ENCODE data around the gene ATP5MG.
"Not testable (repeated sequence)": the region's sequence is repeated elsewhere in the genome, so short reads cannot be mapped to it uniquely, and the experiment has no call there.

Gene ATP5MG

DNA sequence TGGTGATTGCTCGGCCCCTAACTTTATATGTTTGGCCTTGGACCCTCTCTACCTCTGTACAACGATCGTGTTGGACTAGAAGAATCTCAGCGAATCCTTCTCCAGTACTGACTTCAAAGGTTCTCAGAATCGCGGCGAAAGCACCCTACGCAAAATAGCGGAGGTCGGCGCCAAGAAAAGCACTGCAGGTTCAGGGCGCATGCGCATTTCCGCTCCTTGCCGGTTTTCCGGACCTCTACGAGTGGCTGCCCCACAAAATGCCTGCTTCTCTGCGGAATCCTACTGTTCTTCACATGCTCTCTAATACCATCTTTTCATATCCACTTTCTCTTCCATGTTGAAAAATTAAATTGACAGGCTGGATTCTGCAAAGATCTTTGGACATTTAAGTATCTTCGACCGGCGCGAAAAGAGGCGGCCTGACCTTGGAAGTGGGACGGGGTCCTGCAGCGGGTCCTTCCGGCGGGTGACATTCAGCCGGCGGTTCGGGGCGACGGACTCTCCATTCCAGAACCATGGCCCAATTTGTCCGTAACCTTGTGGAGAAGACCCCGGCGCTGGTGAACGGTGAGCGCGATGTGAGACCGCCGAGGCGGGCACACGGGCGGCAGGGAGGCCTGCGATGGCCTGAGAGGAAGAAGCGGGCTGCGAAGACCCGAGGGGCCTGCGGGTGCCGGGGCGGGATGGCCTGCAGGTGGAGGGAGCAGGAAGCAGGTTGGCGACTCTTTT is at the start of gene ATP5MG:
Gene ATP5MG (plus strand): TSS at position 456 of the 729 bp plus-strand sequence. CDS start 60 bp downstream, at position 516.
- in situ Hi-C loops (cut with MboI; ENCODE audit: low sequenced_read_pairs), result no loop called here

DNA sequence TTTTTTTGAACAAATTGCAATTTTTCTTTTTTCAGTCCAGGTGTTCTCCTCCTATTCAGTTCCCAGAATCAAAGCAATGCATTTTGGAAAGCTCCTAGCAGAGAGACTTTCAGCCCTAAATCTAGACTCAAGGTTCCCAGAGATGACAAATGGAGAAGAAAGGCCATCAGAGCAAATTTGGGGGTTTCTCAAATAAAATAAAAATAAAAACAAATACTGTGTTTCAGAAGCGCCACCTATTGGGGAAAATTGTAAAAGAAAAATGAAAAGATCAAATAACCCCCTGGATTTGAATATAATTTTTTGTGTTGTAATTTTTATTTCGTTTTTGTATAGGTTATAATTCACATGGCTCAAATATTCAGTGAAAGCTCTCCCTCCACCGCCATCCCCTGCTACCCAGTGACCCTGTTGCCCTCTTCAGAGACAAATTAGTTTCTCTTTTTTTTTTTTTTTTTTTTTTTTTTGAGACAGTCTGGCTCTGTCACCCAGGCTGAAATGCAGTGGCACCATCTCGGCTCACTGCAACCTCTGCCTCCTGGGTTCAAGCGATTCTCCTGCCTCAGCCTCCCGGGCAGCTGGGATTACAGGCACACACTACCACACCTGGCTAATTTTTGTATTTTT is 48.2 kb upstream of the ATP5MG start:
- in situ Hi-C loops (cut with MboI; ENCODE audit: low sequenced_read_pairs), result no loop called here

DNA sequence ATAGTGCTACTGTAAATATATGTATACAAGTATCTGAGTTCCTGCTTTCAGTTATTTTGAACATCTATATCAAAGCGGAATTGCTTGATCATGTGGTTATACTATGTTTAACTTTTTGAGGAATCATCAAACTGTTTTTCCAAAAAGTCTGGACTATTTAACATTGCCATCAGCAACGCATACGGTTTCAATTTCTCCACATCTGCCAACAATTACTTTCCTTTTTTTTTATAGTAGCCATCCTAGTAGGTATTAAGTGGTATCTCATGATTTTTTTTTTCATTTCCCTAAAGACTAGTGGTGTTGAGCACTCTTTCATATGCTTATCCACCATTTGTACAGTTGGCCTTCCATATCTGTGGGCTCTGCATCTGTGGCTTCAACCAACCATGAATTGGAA is 43.3 kb upstream of the ATP5MG start:
- in situ Hi-C loops (cut with MboI; ENCODE audit: low sequenced_read_pairs), result no loop called here

DNA sequence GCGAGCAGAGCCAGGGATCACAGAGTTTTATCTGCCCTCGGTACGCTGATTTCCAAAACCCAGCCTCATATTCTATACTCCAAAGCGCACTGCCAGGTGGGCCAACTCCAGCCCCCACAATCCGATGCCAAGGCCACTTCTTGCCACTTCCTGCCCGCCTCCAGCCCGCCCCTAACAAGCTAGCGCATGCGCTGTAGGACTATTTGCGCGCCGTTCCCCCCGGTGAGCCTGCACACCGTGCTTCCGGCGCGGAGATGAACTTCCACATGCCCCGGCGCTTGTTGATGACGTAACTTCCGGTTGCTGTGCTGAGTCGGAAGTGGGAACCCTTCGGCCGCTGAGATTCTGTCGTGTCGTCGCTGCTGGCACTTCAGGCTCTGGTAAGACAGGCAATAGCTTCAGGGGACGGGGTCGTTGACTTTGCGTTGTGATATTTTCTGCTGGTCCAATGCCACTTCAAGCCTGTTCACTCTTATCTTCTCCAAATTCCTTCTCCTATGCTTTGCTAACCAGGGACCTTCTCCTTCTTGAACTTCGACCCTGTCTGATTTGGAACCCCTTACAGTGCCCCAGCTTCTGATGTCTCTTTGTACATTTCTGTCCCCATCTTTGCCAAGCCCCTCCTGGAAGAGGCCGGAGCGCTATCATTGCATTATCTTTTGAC is 42.0 kb upstream of the ATP5MG start, which contains the start of gene UBE4A:
Gene UBE4A (plus strand): TSS at position 306 of the 664 bp plus-strand sequence. CDS start 5,481 bp downstream, outside the sequence.
- in situ Hi-C loops (cut with MboI; ENCODE audit: low sequenced_read_pairs), result no loop called here

- in situ Hi-C loops (cut with MboI; ENCODE audit: low sequenced_read_pairs), result no loop called here
Observed at GRCh38 chr11:118364956-118365615, 36.3 kb upstream of the ATP5MG start.

GRCh38 chr11:118366287-118366686 is 35.1 kb upstream of the ATP5MG start:
- in situ Hi-C loops (cut with MboI; ENCODE audit: low sequenced_read_pairs), result no loop called here

GRCh38 chr11:118370774-118371173 is 30.6 kb upstream of the ATP5MG start:
- in situ Hi-C loops (cut with MboI; ENCODE audit: low sequenced_read_pairs), result no loop called here

DNA sequence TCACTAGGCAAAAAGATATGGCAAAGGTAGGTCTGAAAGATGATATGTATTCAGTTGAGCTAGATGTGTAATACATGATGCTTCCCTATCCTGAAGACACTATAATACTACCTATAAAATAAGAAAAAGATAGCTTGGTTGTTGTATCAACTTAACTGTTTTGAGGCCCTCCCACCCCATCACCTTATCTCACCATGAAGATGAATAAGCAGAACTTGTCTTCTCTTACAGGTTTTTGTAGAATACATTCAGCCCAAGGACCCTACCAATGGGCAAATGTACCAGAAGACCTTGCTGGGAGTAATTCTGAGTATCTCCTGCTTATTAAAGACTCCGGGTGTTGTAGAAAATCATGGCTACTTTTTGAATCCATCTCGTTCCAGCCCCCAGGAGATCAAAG is 28.1 kb upstream of the ATP5MG start:
- in situ Hi-C loops (cut with MboI; ENCODE audit: low sequenced_read_pairs), result no loop called here

- in situ Hi-C loops (cut with MboI; ENCODE audit: low sequenced_read_pairs), result no loop called here
Observed at GRCh38 chr11:118373871-118374270, 27.5 kb upstream of the ATP5MG start.

GRCh38 chr11:118374729-118375128 is 26.7 kb upstream of the ATP5MG start:
- in situ Hi-C loops (cut with MboI; ENCODE audit: low sequenced_read_pairs), result no loop called here

- in situ Hi-C loops (cut with MboI; ENCODE audit: low sequenced_read_pairs), result no loop called here
Observed at GRCh38 chr11:118375978-118376377, 25.4 kb upstream of the ATP5MG start.

- in situ Hi-C loops (cut with MboI; ENCODE audit: low sequenced_read_pairs), result no loop called here
Observed at GRCh38 chr11:118379497-118379896, 21.9 kb upstream of the ATP5MG start.

DNA sequence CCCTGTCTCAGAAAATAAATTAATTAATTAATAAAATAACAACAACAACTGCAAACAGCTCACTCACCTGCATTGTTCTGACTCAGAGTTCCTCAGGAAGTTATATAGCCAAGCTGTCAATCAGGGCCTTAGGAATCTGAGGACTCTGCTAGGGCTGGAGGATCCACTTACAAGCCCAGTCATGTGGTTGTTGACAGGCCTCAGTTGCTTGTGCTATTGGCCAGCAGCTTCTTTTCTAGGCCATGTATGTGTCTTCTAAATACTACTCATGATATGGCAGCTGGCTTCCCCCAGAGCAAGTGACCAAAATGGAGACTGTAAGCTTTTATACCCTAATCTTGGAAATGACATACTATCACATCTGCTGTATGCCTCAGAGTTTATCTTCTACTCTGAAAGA is 20.8 kb upstream of the ATP5MG start:
- in situ Hi-C loops (cut with MboI; ENCODE audit: low sequenced_read_pairs), result no loop called here

DNA sequence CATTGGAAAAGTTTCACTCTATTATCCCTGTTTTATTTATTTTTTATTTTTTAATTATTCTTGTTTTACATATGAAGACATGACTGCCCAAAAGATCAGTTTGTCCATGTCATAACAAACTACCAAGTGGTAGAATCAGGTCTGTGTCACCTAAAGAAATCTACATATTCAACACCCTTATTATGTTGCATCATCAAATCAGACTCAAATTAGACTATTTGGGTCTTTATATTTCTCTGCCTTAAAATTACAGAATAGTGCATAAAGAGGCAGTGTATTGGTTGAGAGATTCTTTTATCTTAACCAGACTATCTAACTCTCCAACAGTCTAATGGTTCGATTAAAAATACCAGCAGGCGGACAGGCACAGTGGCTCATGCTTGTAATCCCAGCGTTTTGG is 18.5 kb upstream of the ATP5MG start:
- in situ Hi-C loops (cut with MboI; ENCODE audit: low sequenced_read_pairs), result no loop called here

DNA sequence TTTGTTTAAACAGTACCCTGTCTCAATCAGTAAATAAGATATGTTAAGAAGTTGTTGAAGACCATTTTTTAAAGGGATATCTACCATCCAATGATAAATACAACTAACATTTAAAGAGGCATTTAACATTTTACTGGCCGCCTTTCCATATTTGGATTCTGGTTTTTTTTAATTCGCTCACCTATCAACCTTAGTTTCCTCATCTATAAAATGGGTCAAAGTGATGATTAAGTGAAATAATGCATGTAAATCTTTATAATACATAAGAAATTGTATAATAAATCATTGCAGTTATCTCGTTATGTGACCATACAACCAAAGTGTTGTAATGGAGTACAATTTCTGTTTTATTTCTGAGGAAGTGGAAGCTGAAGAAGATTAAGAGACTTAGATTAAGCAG is 17.7 kb upstream of the ATP5MG start:
- in situ Hi-C loops (cut with MboI; ENCODE audit: low sequenced_read_pairs), result no loop called here

DNA sequence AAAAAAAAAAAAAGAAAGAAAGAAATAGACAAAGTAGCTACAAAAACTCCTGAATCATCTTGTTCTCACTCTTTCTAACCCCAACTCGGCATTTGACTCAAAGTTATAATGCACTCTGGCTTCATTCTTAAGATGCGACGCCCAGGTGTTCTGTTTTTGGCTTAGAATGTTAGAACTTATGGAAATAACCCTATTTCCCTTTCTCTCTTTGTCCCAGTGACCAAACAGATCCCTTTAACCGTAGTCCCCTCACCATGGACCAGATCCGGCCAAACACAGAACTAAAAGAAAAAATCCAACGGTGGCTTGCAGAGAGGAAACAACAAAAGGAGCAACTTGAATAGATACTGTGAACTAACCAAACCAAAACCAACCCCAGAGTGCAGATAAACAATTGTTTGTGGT is 5.3 kb upstream of the ATP5MG start:
- in situ Hi-C loops (cut with MboI; ENCODE audit: low sequenced_read_pairs), result no loop called here

GRCh38 chr11:118397448-118397847 is 4.0 kb upstream of the ATP5MG start:
- in situ Hi-C loops (cut with MboI; ENCODE audit: low sequenced_read_pairs), result no loop called here

DNA sequence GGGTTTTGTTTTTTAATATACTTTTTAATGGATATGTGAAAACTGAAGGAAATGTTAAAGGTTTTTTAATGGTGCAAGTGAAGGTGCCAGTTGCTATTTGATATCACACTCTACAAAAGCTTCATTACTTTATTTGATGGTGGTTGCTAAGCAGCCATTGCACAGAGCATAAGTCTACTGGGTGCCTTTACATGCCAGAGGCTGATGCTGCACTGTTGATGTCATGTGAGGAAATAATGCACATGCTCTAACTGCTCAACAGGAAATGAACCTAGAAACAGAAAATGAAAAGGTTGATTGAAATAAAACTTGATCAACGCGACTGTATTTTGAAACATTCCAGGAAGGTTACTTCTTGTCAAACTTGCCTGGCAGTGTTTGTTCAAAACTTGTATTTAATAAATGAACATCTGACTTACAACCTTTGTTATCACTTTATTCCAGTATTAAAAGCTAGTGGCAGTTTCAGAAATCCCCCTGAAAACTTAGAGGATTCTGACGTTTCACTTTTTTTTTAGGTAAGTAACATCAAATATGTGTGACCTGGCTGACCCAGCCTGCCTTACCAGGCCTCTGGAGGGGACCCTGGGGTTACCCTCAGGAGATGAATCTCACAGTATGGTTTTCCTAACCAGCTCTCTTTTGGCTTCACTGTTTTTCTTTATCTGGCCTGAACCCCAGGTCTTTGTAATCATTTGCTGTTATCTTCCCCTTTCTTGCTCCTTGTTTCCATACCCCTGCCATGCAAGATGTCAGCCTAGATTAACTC is 2.4 kb upstream of the ATP5MG start:
- in situ Hi-C loops (cut with MboI; ENCODE audit: low sequenced_read_pairs), result no loop called here

DNA sequence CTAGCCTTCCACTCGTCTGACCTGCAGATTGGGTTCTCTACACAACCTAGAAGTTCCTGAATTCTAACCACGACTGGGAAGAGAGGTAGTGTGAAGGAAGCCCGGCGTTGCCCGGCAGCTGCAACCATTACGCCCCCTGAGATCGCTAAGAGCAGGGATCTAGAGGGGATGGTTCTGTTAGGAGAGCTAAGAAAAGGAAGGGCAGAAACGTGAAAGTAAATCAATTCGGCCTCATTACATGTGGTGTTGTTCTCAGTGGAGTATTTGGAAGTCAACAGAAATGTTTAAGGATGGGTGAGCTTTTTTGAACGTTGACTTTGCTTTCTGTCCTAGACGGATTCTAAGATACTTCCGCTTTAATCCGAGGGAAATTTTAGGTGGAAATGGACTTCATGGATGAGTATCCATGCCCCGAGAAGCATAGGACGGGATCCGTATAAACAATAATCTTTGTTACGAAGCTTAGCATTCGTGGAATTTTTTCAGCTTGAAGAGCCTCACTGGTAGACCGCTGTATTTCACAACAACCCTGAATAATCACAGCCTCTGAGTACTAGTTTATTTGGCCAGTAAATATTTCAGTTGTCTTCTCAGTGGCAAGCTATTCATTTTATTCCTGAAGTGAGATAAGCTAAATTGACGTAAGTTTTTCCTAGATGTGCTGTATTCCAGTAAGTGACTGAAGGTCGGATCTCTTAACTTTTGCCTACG is 629 bp downstream of the ATP5MG start:
- in situ Hi-C loops (cut with MboI; ENCODE audit: low sequenced_read_pairs), result no loop called here

- in situ Hi-C loops (cut with MboI; ENCODE audit: low sequenced_read_pairs), result not testable (repeated sequence)
Observed at GRCh38 chr11:118402594-118402993, 1.2 kb downstream of the ATP5MG start.

Measured in hTERT RPE-1 (cell line).